DLD1 (cell line): ENCODE measurements around the gene TBC1D10B.
"Not testable (repeated sequence)": the region's sequence is repeated elsewhere in the genome, so short reads cannot be mapped to it uniquely, and the experiment has no call there.

Source experiments
- in situ Hi-C: cut with HindIII; loops from 2 replicates; pipeline ENCODE4 v1.10.0; 2017; ENCODE audit warnings: low sequenced_read_pairs

The TBC1D10B gene

GRCh38 chr16:30340621-30341020 is 29.7 kb downstream of the TBC1D10B start:
- in situ Hi-C loops = no loop called here

- in situ Hi-C loops = not testable (repeated sequence)
These were observed 31.6 kb downstream of the TBC1D10B start for GRCh38 chr16:30338715-30339114.

- in situ Hi-C loops = not testable (repeated sequence)
These were observed 32.3 kb downstream of the TBC1D10B start for GRCh38 chr16:30337964-30338357.

GRCh38 chr16:30335598-30336474 is 34.5 kb downstream of the TBC1D10B start:
- in situ Hi-C loops = no loop called here

GRCh38 chr16:30335028-30335597 is 35.2 kb downstream of the TBC1D10B start:
- in situ Hi-C loops = not testable (repeated sequence)

- in situ Hi-C loops = not testable (repeated sequence)
These were observed 35.8 kb downstream of the TBC1D10B start for GRCh38 chr16:30334473-30334989.

- in situ Hi-C loops = not testable (repeated sequence)
These were observed 46.1 kb downstream of the TBC1D10B start for GRCh38 chr16:30324220-30324619.

- in situ Hi-C loops = not testable (repeated sequence)
These were observed 51.6 kb downstream of the TBC1D10B start for GRCh38 chr16:30318647-30319046.

GRCh38 chr16:30310937-30311336 is 59.4 kb downstream of the TBC1D10B start:
- in situ Hi-C loops = not testable (repeated sequence)

GRCh38 chr16:30309255-30309654 is 61.0 kb downstream of the TBC1D10B start:
- in situ Hi-C loops = not testable (repeated sequence)
